Measurements from ENCODE around the gene MUC5AC. TPM values are rescaled to one million over a fixed set of nuclear protein-coding genes. Genes with fewer than 3 reads are reported as not detected.

MUC5AC gene
- total RNA-seq, 1 donor from 2014 or later = 1.4 TPM

GRCh38 chr11:1202776-1203504 lies 45.2 kb downstream of the MUC5AC start:
- Mint-ChIP-seq H3K9me3 (no peaks in the 10 kb centered on the region), H3K4me1 (ENCODE audit: unreplicated experiment) (no peaks in the 10 kb centered on the region), H3K36me3 (no peaks in the 10 kb centered on the region), H3K27me3 (no peaks in the 10 kb centered on the region), H3K27ac (no peak overlapping the region), H3K4me3 (no peak overlapping the region)
- peak; percentile 97 for TF ChIP-seq CTCF (conservative IDR thresholded peaks at IDR 0.05)
- peak; percentile 83 for DNase-seq (ENCODE audit: extremely low spot score, unreplicated experiment)

- no peaks in the 10 kb centered on the region for H3K9me3 Mint-ChIP-seq
- no peaks in the 10 kb centered on the region for H3K27me3 Mint-ChIP-seq
- H3K4me3 Mint-ChIP-seq = no peak overlapping the region
- DNase-seq (ENCODE audit: extremely low spot score, unreplicated experiment) = peak; percentile 70
- H3K27ac Mint-ChIP-seq = no peak overlapping the region
- no peaks in the 10 kb centered on the region for H3K4me1 Mint-ChIP-seq (ENCODE audit: unreplicated experiment)
- TF ChIP-seq CTCF (conservative IDR thresholded peaks at IDR 0.05) = no peak
- no peaks in the 10 kb centered on the region for H3K36me3 Mint-ChIP-seq
Measured at GRCh38 chr11:1203505-1204271, 45.9 kb downstream of the MUC5AC start.

- no peak overlapping the region for H3K4me3 Mint-ChIP-seq
- H3K4me1 Mint-ChIP-seq (ENCODE audit: unreplicated experiment) = no peaks in the 10 kb centered on the region
- peak; percentile 63 for DNase-seq (ENCODE audit: extremely low spot score, unreplicated experiment)
- no peak for TF ChIP-seq CTCF (conservative IDR thresholded peaks at IDR 0.05)
- H3K27ac Mint-ChIP-seq = no peak overlapping the region
- no peaks in the 10 kb centered on the region for H3K36me3 Mint-ChIP-seq
- no peaks in the 10 kb centered on the region for H3K27me3 Mint-ChIP-seq
- no peaks in the 10 kb centered on the region for H3K9me3 Mint-ChIP-seq
Measured at GRCh38 chr11:1204381-1205101, 46.8 kb downstream of the MUC5AC start.

GRCh38 chr11:1205121-1205986 lies 47.6 kb downstream of the MUC5AC start:
- peaks cover 5% of the 10 kb centered on the region for H3K9me3 Mint-ChIP-seq
- no peak for TF ChIP-seq CTCF (conservative IDR thresholded peaks at IDR 0.05)
- H3K36me3 Mint-ChIP-seq = no peaks in the 10 kb centered on the region
- no peaks in the 10 kb centered on the region for H3K4me1 Mint-ChIP-seq (ENCODE audit: unreplicated experiment)
- H3K27me3 Mint-ChIP-seq = peaks cover 3% of the 10 kb centered on the region
- DNase-seq (ENCODE audit: extremely low spot score, unreplicated experiment) = peak; percentile 69
- no peak overlapping the region for H3K4me3 Mint-ChIP-seq
- H3K27ac Mint-ChIP-seq = no peak overlapping the region

- Mint-ChIP-seq H3K4me3 (no peak overlapping the region), H3K4me1 (ENCODE audit: unreplicated experiment) (no peaks in the 10 kb centered on the region), H3K9me3 (peaks cover 8% of the 10 kb centered on the region), H3K36me3 (no peaks in the 10 kb centered on the region), H3K27me3 (peaks cover 7% of the 10 kb centered on the region), H3K27ac (no peak overlapping the region)
- DNase-seq (ENCODE audit: extremely low spot score, unreplicated experiment) = peak; percentile 62
- no peak for TF ChIP-seq CTCF (conservative IDR thresholded peaks at IDR 0.05)
Measured at GRCh38 chr11:1205987-1206331, 48.2 kb downstream of the MUC5AC start.
